Ishikawa (cell line): ENCODE results near the gene HBEGF.

Source experiments
- CEBPB ChIP-seq: IDR thresholded peaks from 2 replicates; pipeline ENCODE4 v1.6.1; 2012
- CREB1 ChIP-seq: IDR thresholded peaks from 2 replicates; pipeline ENCODE4 v1.6.1; 2012; ENCODE audit warnings: low read depth
- EGR1 ChIP-seq: IDR thresholded peaks from 2 replicates; pipeline ENCODE4 v1.6.1; 2012
- EP300 ChIP-seq: IDR thresholded peaks from 2 replicates; pipeline ENCODE4 v1.6.1; 2012; ENCODE audit warnings: borderline replicate concordance
- FOXM1 ChIP-seq: IDR thresholded peaks from 2 replicates; pipeline ENCODE4 v1.6.1; 2012; ENCODE audit warnings: low read depth, borderline replicate concordance
- MAX ChIP-seq: IDR thresholded peaks from 2 replicates; pipeline ENCODE4 v1.6.1; 2012
- NFIC ChIP-seq: IDR thresholded peaks from 2 replicates; pipeline ENCODE4 v1.6.1; 2012
- RAD21 ChIP-seq: IDR thresholded peaks from 2 replicates; pipeline ENCODE4 v1.6.1; 2012; ENCODE audit warnings: low read depth
- REST ChIP-seq: IDR thresholded peaks from 2 replicates; pipeline ENCODE4 v1.6.1; 2012; ENCODE audit warnings: low read depth, mild to moderate bottlenecking
- TAF1 ChIP-seq: IDR thresholded peaks from 2 replicates; pipeline ENCODE4 v1.6.1; 2012; ENCODE audit warnings: low read depth, mild to moderate bottlenecking
- TCF12 ChIP-seq: IDR thresholded peaks from 2 replicates; pipeline ENCODE4 v1.6.1; 2012; ENCODE audit warnings: low read depth
- TEAD4 ChIP-seq: IDR thresholded peaks from 2 replicates; pipeline ENCODE4 v1.6.1; 2012
- USF1 ChIP-seq: IDR thresholded peaks from 2 replicates; pipeline ENCODE4 v1.6.1; 2012
- YY1 ChIP-seq: IDR thresholded peaks from 2 replicates; pipeline ENCODE4 v1.6.1; 2012; ENCODE audit warnings: low read depth
- ZBTB7A ChIP-seq: IDR thresholded peaks from 2 replicates; pipeline ENCODE4 v1.6.1; 2012; ENCODE audit warnings: low read depth

Gene HBEGF

GRCh38 chr5:140286424-140286823, 60.0 kb downstream of the HBEGF start:
- TF ChIP-seq USF1: no peak
- TF ChIP-seq EP300: no peak
- TF ChIP-seq TCF12: no peak
- no peak for TF ChIP-seq ZBTB7A
- no peak for TF ChIP-seq CREB1
- no peak for TF ChIP-seq REST
- no peak for TF ChIP-seq TEAD4
- no peak for TF ChIP-seq NFIC
- no peak for TF ChIP-seq YY1
- TF ChIP-seq TAF1: no peak
- no peak for TF ChIP-seq EGR1
- TF ChIP-seq RAD21: no peak
- no peak for TF ChIP-seq FOXM1

- no peak for TF ChIP-seq TAF1
- TF ChIP-seq USF1: no peak
- no peak for TF ChIP-seq TEAD4
- no peak for TF ChIP-seq EP300
- no peak for TF ChIP-seq MAX
- TF ChIP-seq CEBPB: no peak
- no peak for TF ChIP-seq REST
- no peak for TF ChIP-seq RAD21
Measured at GRCh38 chr5:140284013-140284412, 62.4 kb downstream of the HBEGF start.
